Subcutaneous abdominal adipose tissue (tissue), 5 donors: ENCODE data around the gene COL1A2.

ENCODE experiments used
- H3K27ac ChIP-seq: one replicate; pipeline ENCODE4 v1.7.0; 2013; ENCODE audit warnings: low read depth, mild to moderate bottlenecking, inconsistent platforms, low read length, moderate library complexity
- H3K27me3 ChIP-seq, 5 donors: one replicate each; pipeline ENCODE4 v1.7.0; 2013; ENCODE audit warnings: low read length in 5 of 5, inconsistent platforms in 1 of 5; ENCODE audit not compliant: control insufficient read depth in 5 of 5, insufficient read depth in 4 of 5
- H3K36me3 ChIP-seq, 5 donors: one replicate each; pipeline ENCODE4 v1.7.0; 2013; ENCODE audit warnings: low read length in 5 of 5; ENCODE audit not compliant: control insufficient read depth in 5 of 5, insufficient read depth in 5 of 5
- H3K4me1 ChIP-seq, 5 donors: one replicate each; pipeline ENCODE4 v1.7.0; 2013; ENCODE audit warnings: low read length in 5 of 5, mild to moderate bottlenecking in 3 of 5, moderate library complexity in 1 of 5; ENCODE audit not compliant: control insufficient read depth in 5 of 5, insufficient read depth in 5 of 5
- H3K4me3 ChIP-seq, 5 donors: one replicate each; pipeline ENCODE4 v1.7.0; 2013; ENCODE audit warnings: low read length in 5 of 5, low read depth in 1 of 5
- H3K9ac ChIP-seq, 5 donors: one replicate each; pipeline ENCODE4 v1.7.0; 2013; ENCODE audit warnings: low read length in 5 of 5, mild to moderate bottlenecking in 4 of 5, moderate library complexity in 3 of 5
- H3K9me3 ChIP-seq, 5 donors: one replicate each; pipeline ENCODE4 v1.7.0; 2013; ENCODE audit warnings: low read length in 5 of 5; ENCODE audit not compliant: control insufficient read depth in 5 of 5
- donor health status: healthy.
- donor health status: healthy.
- donor health status: healthy.
- donor health status: healthy.
- donor health status: healthy.

Gene COL1A2

DNA sequence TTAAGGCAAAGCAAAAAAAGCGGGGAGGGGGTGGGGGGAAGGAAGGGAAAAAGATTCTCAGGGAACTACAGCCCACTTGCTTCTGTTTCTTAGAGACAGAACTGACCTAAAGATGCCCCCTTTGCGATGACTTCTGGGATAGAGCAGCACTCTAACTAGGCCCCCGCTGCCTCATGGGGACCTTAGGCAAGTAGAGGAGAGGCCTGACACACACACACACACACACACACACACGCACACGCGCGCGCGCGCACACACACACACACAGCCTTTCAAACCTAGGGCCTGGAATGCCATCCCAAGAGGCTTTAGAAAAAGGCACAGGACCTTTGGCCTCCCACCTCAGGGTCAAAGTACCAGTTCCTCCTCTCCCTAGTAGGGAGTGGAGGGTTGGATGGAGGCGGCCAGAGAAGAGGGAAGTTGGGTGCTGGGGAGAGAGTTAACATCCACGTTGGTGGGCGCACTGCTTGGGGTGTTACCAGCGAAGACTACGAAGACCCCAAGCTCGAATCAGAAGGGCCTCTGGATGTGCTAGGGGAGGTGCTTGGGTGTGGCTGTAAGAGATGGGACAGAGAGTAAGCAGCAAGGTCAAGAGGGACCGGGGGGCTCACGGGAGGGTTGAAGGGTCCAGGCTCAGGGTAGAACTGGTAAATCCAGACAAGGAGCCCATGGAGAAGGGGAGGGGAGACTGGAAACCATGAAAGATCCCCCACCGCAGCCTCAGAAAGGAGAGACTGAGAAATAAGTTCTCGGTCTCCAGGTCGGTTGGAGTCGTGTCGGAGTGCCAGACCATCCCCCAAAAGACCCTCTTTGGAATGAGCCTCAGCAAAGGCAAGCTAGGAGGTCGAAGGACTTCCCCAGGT, 1.2 kb upstream of the COL1A2 start:
- peak overlapping the region in 4 of 5 donors; percentile 13 to 76 (median 55) for H3K4me3 ChIP-seq
- peak overlapping the region; percentile 50 for H3K27ac ChIP-seq
- H3K27me3 ChIP-seq = peaks cover 4 to 20% (median 16%) of the 10 kb centered on the region in 5 donors
- H3K9me3 ChIP-seq = no peaks in the 10 kb centered on the region
- no peak overlapping the region for H3K9ac ChIP-seq
- H3K36me3 ChIP-seq = no peaks in the 10 kb centered on the region
- peaks cover 0 to 19% (median 9%) of the 10 kb centered on the region in 5 donors for H3K4me1 ChIP-seq

DNA sequence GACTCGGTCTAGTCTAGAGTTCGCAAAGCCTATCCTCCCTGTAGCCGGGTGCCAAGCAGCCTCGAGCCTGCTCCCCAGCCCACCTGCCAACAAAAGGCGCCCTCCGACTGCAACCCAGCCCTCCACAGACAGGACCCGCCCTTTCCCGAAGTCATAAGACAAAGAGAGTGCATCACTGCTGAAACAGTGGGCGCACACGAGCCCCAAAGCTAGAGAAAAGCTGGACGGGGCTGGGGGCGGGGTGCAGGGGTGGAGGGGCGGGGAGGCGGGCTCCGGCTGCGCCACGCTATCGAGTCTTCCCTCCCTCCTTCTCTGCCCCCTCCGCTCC, 622 bp upstream of the COL1A2 start:
- Histone ChIP-seq H3K27me3 (peaks cover 6 to 21% (median 16%) of the 10 kb centered on the region in 5 donors), H3K27ac (peak overlapping the region; percentile 50), H3K4me3 (peak overlapping the region in 4 of 5 donors; percentile 13 to 86 (median 75)), H3K36me3 (no peaks in the 10 kb centered on the region), H3K9me3 (no peaks in the 10 kb centered on the region), H3K9ac (no peak overlapping the region), H3K4me1 (peaks cover 0 to 19% (median 9%) of the 10 kb centered on the region in 5 donors)

GRCh38 chr7:94395141-94396036, 694 bp downstream of the COL1A2 start:
- H3K36me3 ChIP-seq = no peaks in the 10 kb centered on the region
- peak overlapping the region; percentile 52 for H3K27ac ChIP-seq
- H3K4me3 ChIP-seq = peak overlapping the region; percentile 46 to 86 (median 76)
- peak overlapping the region in 4 of 5 donors; percentile 12 to 64 (median 56) for H3K9ac ChIP-seq
- no peaks in the 10 kb centered on the region for H3K9me3 ChIP-seq
- H3K27me3 ChIP-seq = peaks cover 8 to 22% (median 16%) of the 10 kb centered on the region in 5 donors
- peaks cover 0 to 19% (median 11%) of the 10 kb centered on the region in 5 donors for H3K4me1 ChIP-seq

GRCh38 chr7:94396037-94396431, 1.3 kb downstream of the COL1A2 start:
- peaks cover 8 to 28% (median 16%) of the 10 kb centered on the region in 5 donors for H3K27me3 ChIP-seq
- H3K4me3 ChIP-seq = peak overlapping the region; percentile 46 to 86 (median 76)
- H3K9ac ChIP-seq = peak overlapping the region in 3 of 5 donors; percentile 32 to 62 (median 50)
- H3K27ac ChIP-seq = peak overlapping the region; percentile 52
- peaks cover 0 to 1% (median 0%) of the 10 kb centered on the region in 5 donors for H3K36me3 ChIP-seq
- H3K9me3 ChIP-seq = no peaks in the 10 kb centered on the region
- H3K4me1 ChIP-seq = peaks cover 0 to 19% (median 15%) of the 10 kb centered on the region in 5 donors

- H3K36me3 ChIP-seq = peaks cover 0 to 2% (median 0%) of the 10 kb centered on the region in 5 donors
- peaks cover 0 to 19% (median 15%) of the 10 kb centered on the region in 5 donors for H3K4me1 ChIP-seq
- H3K4me3 ChIP-seq = peak overlapping the region; percentile 46 to 86 (median 76)
- H3K27ac ChIP-seq = peak overlapping the region; percentile 52
- H3K27me3 ChIP-seq = peaks cover 8 to 29% (median 16%) of the 10 kb centered on the region in 5 donors
- no peaks in the 10 kb centered on the region for H3K9me3 ChIP-seq
- H3K9ac ChIP-seq = no peak overlapping the region
Measured at GRCh38 chr7:94396596-94396995, 1.9 kb downstream of the COL1A2 start.

GRCh38 chr7:94397722-94398121, 3.0 kb downstream of the COL1A2 start:
- peaks cover 0 to 19% (median 15%) of the 10 kb centered on the region in 5 donors for H3K4me1 ChIP-seq
- H3K9me3 ChIP-seq = no peaks in the 10 kb centered on the region
- peaks cover 8 to 32% (median 16%) of the 10 kb centered on the region in 5 donors for H3K27me3 ChIP-seq
- no peak overlapping the region for H3K9ac ChIP-seq
- no peak overlapping the region for H3K27ac ChIP-seq
- H3K36me3 ChIP-seq = peaks cover 0 to 7% (median 0%) of the 10 kb centered on the region in 5 donors
- peak overlapping the region in 2 of 5 donors; percentile 76 to 86 for H3K4me3 ChIP-seq

- H3K27me3 ChIP-seq = peaks cover 6 to 24% (median 12%) of the 10 kb centered on the region in 5 donors
- peaks cover 0 to 13% (median 11%) of the 10 kb centered on the region in 5 donors for H3K4me1 ChIP-seq
- no peak overlapping the region for H3K4me3 ChIP-seq
- no peak overlapping the region for H3K27ac ChIP-seq
- H3K9ac ChIP-seq = no peak overlapping the region
- H3K9me3 ChIP-seq = no peaks in the 10 kb centered on the region
- H3K36me3 ChIP-seq = peaks cover 0 to 10% (median 0%) of the 10 kb centered on the region in 5 donors
Measured at GRCh38 chr7:94398841-94399240, 4.1 kb downstream of the COL1A2 start.

DNA sequence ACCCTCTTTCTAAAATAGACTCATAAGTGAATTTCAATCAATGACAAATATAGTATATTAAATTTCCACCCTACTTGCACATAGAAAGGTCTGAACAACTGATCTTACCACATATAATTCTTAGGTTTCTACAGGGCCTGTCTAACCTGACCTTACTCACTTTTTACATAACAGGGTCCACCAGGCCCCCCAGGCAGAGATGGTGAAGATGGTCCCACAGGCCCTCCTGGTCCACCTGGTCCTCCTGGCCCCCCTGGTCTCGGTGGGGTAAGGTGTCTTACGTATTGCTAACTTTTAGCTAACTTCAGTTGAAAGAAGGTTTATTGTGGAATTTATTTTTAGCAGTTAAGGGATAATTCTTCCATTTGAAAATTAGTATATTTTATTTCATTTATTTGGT, 5.3 kb downstream of the COL1A2 start:
- Histone ChIP-seq H3K27me3 (peaks cover under 1 to 17% (median 8%) of the 10 kb centered on the region in 5 donors), H3K36me3 (peaks cover 0 to 15% (median 4%) of the 10 kb centered on the region in 5 donors), H3K27ac (no peak overlapping the region), H3K4me3 (no peak overlapping the region), H3K9me3 (no peaks in the 10 kb centered on the region), H3K9ac (no peak overlapping the region), H3K4me1 (peaks cover 0 to 11% (median 3%) of the 10 kb centered on the region in 5 donors)

DNA sequence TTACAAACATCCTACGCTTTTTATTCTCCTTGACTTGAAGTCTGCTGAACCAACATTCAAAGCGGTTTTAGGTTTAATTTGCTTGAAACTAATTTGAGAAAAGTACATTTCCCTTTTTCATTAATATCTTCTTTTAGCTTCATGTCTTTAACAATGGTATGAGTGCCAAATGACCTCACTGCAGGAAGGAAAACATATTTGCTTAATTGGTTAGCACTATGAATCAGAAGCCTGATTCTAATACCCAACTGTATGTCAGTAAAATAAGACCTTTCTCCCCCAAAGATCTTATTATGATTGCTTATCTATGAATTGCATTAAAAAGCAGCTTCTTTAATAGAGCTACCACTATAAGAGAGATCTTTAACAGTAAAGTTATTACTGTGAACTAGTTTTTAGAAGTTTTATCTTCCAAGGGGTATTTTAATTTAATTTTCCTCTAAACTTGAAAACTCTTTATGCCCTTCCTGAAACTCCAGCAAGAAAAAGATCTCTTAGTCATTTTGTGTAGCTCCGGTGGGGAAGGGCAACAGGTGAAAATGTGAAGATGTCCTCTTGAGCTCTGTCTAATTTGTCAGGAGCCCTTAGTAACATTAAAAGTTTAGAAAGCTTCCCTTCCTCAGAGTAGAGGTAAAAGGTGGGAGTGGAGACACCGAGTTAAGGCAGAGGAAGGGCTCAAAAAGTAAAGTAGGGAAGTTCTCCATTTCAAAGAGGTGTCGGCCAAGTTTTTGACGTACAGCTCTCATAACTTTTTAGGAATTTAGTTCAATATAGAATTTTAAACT, 6.1 kb downstream of the COL1A2 start:
- H3K9ac ChIP-seq = no peak overlapping the region
- H3K9me3 ChIP-seq = no peaks in the 10 kb centered on the region
- H3K27me3 ChIP-seq = peaks cover 0 to 17% (median 6%) of the 10 kb centered on the region in 5 donors
- H3K4me1 ChIP-seq = peaks cover 0 to 11% (median 0%) of the 10 kb centered on the region in 5 donors
- peaks cover 0 to 21% (median 4%) of the 10 kb centered on the region in 5 donors for H3K36me3 ChIP-seq
- H3K27ac ChIP-seq = no peak overlapping the region
- peak overlapping the region in 1 of 5 donors; percentile 24 for H3K4me3 ChIP-seq
